ENCODE measurements around the gene PODXL. TPM values are rescaled to one million over a fixed set of nuclear protein-coding genes. Genes with fewer than 3 reads are reported as not detected.

PODXL gene
- polyA plus RNA-seq, 4 donors: 692 to 723 (median 710) TPM

GRCh38 chr7:131568510-131568909, 12.1 kb upstream of the PODXL start:
- no peak for DNase-seq (ENCODE audit: low read depth in 4 of 4, low spot score in 2 of 4)

DNA sequence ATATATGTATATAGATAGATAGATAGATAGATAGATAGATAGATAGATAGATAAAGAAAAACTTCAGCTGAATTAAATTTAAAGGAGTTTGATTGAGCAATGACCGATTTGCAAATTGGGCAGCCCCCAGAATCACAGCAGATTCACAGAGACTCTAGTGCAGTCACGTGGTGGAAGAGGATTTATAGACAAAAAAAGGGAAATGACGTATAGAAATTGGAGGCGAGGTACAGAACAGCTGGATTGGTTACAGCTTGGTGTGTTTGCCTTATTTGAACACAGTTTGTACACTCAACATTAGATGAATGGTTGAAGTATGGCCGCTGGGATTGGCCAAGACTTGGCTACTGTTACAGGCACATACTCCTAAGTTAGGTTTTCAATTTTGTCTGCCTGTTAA, 8.2 kb upstream of the PODXL start:
- DNase-seq (ENCODE audit: low read depth in 4 of 4, low spot score in 2 of 4): no peak

DNA sequence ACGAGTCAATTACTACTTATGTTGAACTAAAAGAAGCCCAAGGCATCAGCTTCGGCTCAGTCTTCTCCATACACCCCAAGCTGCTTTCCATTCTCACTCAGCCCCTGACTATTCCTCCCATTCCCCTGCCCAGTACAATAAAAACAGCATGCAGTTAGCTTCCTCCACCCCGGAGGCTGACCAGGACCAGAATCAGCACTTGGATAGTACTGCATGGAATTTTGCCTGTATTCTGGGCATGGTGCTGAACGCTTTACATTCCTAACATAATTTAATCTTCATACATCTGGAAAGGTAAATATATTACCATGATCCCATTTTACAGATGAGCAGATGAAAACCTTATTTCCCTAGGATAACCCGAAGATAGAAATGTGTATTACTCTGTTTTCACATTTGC, 7.5 kb upstream of the PODXL start:
- DNase-seq (ENCODE audit: low read depth in 4 of 4, low spot score in 2 of 4): no peak

- DNase-seq (ENCODE audit: low read depth in 4 of 4, low spot score in 2 of 4): no peak
These were observed 6.5 kb upstream of the PODXL start for GRCh38 chr7:131562941-131563340.

DNA sequence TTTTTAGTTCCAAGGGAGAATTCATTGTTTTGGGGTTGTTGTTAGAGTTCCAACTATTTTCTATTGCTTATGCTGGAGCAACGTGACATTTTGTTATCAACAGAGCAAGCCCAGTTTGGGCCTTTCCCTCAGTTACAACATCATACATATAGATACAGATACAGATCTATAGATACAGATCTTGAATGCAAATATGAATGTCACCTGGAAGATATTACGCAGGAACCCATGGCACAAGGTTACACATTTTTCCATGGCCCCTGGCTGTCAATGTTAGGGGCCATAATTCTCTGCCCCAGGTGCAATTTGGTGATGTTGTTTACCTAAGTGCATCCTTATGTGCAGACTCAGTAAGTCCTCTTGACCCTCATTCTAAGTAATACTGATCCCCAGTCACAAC, 3.6 kb upstream of the PODXL start:
- no peak for DNase-seq (ENCODE audit: low read depth in 4 of 4, low spot score in 2 of 4)

DNA sequence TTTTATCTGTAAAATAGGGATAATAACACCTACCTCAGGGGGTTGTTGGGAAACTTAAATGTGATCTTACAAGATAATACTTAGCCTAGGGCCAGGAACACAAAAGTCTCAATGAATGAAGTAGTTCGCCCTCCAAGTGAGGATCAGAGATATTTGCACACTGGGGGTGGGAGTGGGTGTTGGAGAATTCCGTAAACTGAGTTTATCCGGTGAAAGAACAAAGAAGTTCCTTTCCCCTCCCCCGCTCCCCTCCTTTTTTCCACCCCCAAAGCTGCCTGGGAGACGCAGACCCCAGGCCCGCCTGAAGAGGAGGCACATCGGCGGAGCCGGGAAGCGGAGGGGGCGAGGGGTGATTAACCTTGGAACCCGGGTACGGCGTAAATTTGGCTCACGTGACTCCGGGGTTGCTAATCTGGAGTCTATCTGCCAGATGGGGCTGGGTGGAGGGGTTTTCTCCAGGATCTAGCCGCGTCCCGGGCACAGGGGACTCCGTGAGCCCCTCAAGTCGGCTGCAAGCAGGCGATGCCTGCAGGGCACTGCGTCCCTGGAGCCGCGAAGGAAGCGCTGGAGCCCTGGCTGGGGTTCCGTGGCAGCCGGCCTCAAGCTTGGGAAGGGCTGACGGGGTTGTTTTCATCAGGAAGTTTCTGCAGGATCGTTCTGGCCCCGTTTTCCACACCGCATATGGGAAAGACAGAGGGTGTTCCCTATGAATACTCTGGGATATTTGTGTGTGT, 1.4 kb upstream of the PODXL start:
- DNase-seq (ENCODE audit: low read depth in 4 of 4, low spot score in 2 of 4): no peak

DNA sequence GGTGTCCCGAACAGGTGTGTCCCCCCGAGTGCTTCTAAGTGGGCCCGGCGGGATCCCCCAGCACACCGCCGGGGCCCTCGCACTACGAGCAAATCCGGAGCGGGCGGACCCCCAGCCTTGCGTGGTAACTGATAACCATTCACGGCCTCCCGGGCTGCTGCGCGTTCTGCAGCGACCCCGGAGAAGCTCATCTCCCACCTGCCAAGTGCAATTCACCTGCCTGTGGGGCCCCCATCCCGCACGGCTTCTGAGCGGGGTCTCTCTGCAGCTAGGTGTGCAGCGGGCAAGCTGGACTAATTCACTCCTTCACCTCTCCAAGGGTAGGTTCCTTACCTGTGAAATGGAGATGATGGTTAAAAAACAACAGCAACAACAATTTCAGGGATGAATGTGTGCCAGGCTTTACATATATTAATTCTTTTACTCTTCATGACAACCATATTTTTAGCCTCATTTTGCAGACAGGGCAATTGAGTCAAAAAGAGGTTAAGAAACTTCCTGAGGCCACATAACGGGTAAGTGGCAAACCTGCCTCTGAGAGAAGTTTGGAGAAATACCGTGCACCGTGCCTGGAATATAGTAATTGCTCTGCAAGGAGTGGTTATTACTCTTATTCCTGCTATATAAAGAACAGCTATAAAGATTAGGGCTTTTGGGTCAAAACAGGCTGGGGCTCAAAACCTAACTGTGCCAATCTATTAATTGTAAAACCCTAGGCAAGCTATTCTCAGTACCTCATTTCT, 652 bp upstream of the PODXL start:
- DNase-seq (ENCODE audit: low read depth in 4 of 4, low spot score in 2 of 4): no peak

DNA sequence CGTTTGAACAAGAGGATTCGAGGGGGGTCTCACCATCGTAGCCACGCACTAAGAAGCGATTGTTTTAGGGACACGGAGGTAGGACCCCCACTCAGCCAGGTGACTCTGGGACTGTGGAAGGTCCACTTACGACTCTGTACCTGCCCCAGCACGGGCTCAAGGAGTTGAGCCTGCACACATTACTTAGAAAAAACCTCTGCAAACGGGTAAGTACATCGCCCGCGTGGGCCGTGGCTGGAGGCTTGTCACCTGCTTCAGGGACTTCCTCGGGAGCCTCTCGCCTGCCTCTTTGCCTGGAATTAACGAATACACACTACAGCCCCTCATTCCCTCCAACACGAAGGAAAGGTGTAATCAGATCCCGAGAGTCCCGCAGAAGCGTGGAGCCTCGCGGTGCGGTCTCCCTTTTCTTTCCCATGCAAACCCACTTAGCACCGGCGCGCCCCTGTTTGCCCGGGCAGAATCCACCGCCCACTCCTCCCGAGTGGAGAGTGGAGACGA, 826 bp downstream of the PODXL start:
- DNase-seq (ENCODE audit: low read depth in 4 of 4, low spot score in 2 of 4): no peak

- DNase-seq (ENCODE audit: low read depth in 4 of 4, low spot score in 2 of 4): no peak
These were observed 1.4 kb downstream of the PODXL start for GRCh38 chr7:131554880-131555516.

DNA sequence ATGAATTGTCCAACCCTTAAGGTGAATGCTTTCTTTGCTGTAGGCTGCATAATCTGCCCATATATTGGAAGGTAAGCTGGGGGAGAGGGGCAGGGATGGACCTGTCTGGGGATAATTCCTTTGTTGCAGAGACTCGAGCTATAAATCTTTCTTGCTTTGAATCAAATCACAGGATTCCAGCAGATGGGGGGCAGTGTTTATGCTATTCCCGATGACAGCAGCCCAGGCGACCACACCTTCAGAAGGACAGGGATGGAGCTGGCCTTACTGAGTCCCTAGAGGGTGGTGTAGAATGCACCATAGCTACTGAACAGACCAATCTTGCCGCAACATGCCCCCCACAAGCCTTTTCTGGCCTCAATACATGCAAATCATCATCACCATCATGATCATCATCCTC, 2.5 kb downstream of the PODXL start:
- no peak for DNase-seq (ENCODE audit: low read depth in 4 of 4, low spot score in 2 of 4)

DNA sequence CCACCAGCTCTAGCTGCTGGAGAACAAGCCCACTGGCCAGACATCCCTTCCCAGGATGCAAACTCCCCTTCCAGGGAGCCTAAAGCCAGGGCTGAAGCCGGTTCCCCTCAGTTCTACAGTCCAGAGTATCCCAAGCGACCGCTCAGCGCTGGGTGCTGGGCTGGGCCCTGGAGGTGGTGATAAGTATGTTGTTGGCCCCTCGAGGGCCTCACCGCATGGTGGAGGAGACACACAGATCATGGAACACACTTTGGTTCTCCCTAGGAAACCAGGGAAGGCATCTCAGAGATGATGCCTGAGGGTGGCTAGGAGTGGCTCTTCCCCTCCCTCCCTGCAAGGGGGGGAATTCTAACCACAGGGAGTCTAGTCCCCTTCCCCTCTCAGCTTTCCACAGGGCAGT, 4.4 kb downstream of the PODXL start:
- DNase-seq (ENCODE audit: low read depth in 4 of 4, low spot score in 2 of 4): no peak

- no peak for DNase-seq (ENCODE audit: low read depth in 4 of 4, low spot score in 2 of 4)
These were observed 5.6 kb downstream of the PODXL start for GRCh38 chr7:131550846-131551245.

GRCh38 chr7:131548371-131548770, 8.1 kb downstream of the PODXL start:
- no peak for DNase-seq (ENCODE audit: low read depth in 4 of 4, low spot score in 2 of 4)

GRCh38 chr7:131547589-131547988, 8.8 kb downstream of the PODXL start:
- no peak for DNase-seq (ENCODE audit: low read depth in 4 of 4, low spot score in 2 of 4)

DNA sequence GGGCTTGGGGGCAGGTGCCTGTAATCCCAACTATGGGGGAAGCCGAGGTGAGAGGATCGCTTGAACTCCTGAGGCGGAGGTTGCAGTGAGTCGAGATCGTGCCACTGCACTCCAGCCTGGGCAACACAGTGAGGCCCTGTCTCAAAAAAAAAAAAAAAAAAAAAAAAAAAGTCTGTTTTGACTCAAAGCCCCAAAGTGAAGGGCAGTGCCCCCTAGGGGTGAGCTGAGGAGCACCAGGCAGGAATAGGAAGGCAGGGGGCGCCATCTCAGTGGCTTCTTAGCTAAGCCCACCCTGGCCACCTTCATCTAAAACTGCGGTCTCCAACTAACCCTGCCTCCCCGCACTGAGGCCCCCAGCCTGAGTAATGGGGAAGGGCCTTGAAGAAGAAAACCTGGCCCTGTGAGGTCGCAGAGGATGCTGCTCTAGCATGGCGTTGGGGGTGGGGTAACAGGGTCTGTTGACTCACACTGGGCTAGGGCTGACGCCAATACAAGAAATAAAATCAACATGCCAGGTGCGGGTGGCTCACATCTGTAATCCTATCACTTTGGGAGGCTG, 9.8 kb downstream of the PODXL start:
- DNase-seq (ENCODE audit: low read depth in 4 of 4, low spot score in 2 of 4): no peak

GRCh38 chr7:131546126-131546525, 10.3 kb downstream of the PODXL start:
- DNase-seq (ENCODE audit: low read depth in 4 of 4, low spot score in 2 of 4): no peak

DNA sequence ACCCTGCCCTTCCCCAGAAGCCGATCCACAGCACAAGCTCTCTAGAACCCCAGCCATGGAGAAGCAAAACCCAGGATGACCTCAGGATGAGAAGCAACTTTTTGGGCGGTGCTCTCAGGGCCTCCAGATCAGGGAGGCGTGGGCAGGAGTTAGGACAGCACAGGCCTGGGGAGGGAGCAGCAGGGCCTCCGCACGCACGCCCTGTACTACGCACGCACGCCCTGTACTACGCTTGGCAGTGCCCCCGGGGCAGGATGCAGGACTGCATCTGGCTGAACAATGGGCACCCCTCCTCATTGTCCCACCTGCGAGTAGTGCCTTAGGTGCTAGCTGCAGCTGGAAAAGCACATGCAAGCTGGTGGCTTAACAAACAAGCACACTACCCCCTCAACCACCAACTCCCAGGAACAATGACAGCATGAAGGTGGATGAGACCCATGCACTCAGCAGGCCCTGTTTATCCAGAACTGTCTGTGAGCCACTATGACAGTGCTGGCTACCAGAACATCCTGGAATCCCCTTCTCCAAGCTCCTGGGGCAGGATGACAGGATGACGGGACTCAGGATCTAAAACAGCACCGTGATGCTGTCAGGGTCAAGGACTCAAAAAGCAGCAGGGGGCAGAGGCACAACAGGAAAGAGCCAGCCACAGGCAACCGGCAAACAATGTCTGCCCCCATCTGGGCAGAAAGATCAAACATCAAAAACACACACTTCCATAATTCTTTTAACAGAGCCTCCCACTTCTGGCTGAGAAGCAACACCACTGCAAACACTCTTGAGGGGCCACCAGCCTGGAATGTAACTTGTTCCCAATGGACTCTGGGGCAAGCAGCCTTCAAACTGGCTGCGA, 11.8 kb downstream of the PODXL start:
- DNase-seq (ENCODE audit: low read depth in 4 of 4, low spot score in 2 of 4): no peak

DNA sequence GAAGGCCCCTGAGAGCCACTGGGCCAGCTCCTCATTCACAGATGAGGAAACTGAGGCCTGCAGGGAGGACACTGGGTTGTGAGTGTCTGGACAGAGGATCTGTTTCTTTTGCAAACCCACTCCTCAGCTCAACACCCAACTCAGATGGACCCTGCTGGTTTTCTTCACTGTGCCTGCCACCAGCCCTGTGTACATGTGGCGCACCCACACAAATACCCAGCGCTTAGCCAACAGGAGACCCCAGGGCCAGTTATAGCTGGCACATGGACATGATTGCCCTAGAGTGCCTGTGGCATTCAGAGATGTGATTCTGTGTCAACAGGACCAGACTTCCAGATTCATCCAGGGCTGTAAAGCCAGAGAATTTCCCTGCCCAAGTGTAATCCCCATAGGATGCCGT, 12.4 kb downstream of the PODXL start:
- no peak for DNase-seq (ENCODE audit: low read depth in 4 of 4, low spot score in 2 of 4)

DNA sequence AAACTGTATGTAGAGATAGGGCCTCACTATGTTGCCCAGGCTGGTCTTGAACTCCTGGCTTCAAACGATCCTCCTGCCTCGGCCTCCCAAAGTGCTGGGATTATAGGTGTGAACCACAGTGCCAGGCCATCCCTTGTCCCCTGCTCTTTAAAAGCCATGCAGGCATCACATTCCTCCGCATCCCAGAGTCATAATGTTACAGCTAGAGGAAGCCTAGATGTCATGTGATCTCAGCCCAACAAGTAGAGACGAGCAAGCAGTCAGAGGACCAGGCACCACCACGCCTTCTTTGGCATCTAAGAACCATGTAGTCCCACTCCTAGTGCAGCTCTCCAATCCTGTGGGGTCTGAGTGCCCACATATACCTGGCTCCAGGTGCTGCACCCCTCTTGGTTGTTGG, 13.1 kb downstream of the PODXL start:
- no peak for DNase-seq (ENCODE audit: low read depth in 4 of 4, low spot score in 2 of 4)

- DNase-seq (ENCODE audit: low read depth in 4 of 4, low spot score in 2 of 4): no peak
These were observed 15.8 kb downstream of the PODXL start for GRCh38 chr7:131540491-131541162.

Measured in left renal cortex interstitium (tissue), 4 donors.